HepG2 (cell line): ENCODE data around the gene ATG7. TPM values are rescaled to one million over a fixed set of nuclear protein-coding genes. Genes with fewer than 3 reads are reported as not detected.

ENCODE experiments used
- ATAC-seq: fragments of 200-7000 bp; cut with Tn5 transposase; 3 replicates; pipeline ENCODE4 v1.9.1; 2020; ENCODE audit warnings: mild to moderate bottlenecking, moderate library complexity
- BruUV-seq: library from RNA; stranded (reverse); fragments of 400-500 nt; replicated peaks from 2 replicates; lab custom pipeline; 2021; lab: Mats Ljungman, UMichigan
- CTCF ChIA-PET: fragments of 300-600 bp; formaldehyde crosslinking; extraction: SDS; loops from one replicate; lab custom pipeline; 2021; ENCODE audit warnings: low total read pairs, inconsistent platforms, low intra/inter-chr PET ratio; lab: Yijun Ruan, JAX
- POLR2A ChIA-PET: fragments of 350-600 bp; sonication (Branson Sonifier 250); formaldehyde crosslinking; loops from one replicate; lab custom pipeline; 2020; ENCODE audit warnings: antibody characterized with exemption, inconsistent platforms; lab: Yijun Ruan, JAX
- DNase-seq: peaks from one replicate; pipeline ENCODE4 v3.0.0-alpha.2; 2015; ENCODE audit warnings: low spot score
- FAIRE-seq: peaks from 3 replicates; lab custom pipeline; 2011; peaks lifted over from hg19 to GRCh38; lab: Jason Lieb, UNC
- H2AFZ ChIP-seq: one replicate; pipeline ENCODE4 v1.6.1; 2011; ENCODE audit warnings: low read length, inconsistent platforms
- H3K27ac ChIP-seq: fragments of 300-600 bp; 3 replicates; pipeline ENCODE4 v1.8.0; 2011; ENCODE audit warnings: mixed run types, mild to moderate bottlenecking, mixed read lengths, low read length, inconsistent platforms; ENCODE audit not compliant: insufficient read depth; ENCODE audit errors: extremely low read length
- H3K27me3 ChIP-seq, 2 experiments: fragments of 200-600 bp in 1 of 2; 2 replicates in 1 of 2; 3 replicates in 1 of 2; pipeline versions ENCODE4 v1.6.0 to v1.8.0; 2011; ENCODE audit warnings: low read length in 2 of 2, mild to moderate bottlenecking in 2 of 2, moderate library complexity in 2 of 2, inconsistent platforms in 1 of 2; ENCODE audit not compliant: insufficient read depth in 2 of 2, control insufficient read depth in 1 of 2
- H3K36me3 ChIP-seq, 2 experiments: fragments of 200-600 bp in 1 of 2; replicated peaks in 1 of 2; 2 replicates in 1 of 2; 3 replicates in 1 of 2; pipeline versions ENCODE4 v1.5.1 to v1.8.0; 2011; ENCODE audit warnings: low read length in 2 of 2, inconsistent platforms in 1 of 2; ENCODE audit not compliant: insufficient read depth in 2 of 2, control insufficient read depth in 1 of 2
- H3K4me1 ChIP-seq: 2 replicates; pipeline ENCODE4 v1.5.1; 2012; ENCODE audit warnings: low read length, inconsistent platforms; ENCODE audit not compliant: insufficient read depth
- H3K4me2 ChIP-seq: 2 replicates; pipeline ENCODE4 v1.6.0; 2011; ENCODE audit warnings: low read depth, low read length, inconsistent platforms
- H3K4me3 ChIP-seq, 3 experiments: fragments of 200-600 bp in 1 of 3; sonication (generic), shearing (Covaris generic) in 1 of 3; replicated peaks in 1 of 3; 2 replicates each; pipeline ENCODE4 v1.5.1; 2011 to 2016; ENCODE audit warnings: low read length in 3 of 3, inconsistent platforms in 2 of 3, low read depth in 2 of 3, mild to moderate bottlenecking in 2 of 3, control low read depth in 1 of 3, mixed read lengths in 1 of 3; ENCODE audit not compliant: insufficient read depth in 1 of 3
- H3K79me2 ChIP-seq: one replicate; pipeline ENCODE4 v1.6.1; 2011; ENCODE audit warnings: low read length, inconsistent platforms; ENCODE audit not compliant: insufficient read depth
- H3K9ac ChIP-seq: 2 replicates; pipeline ENCODE4 v1.6.0; 2011; ENCODE audit warnings: mild to moderate bottlenecking, low read depth, low read length, inconsistent platforms; ENCODE audit not compliant: insufficient read depth
- H3K9me3 ChIP-seq: 2 replicates; pipeline ENCODE4 v1.5.1; 2012; ENCODE audit warnings: mild to moderate bottlenecking, low read length
- H4K20me1 ChIP-seq: 2 replicates; pipeline ENCODE4 v1.6.0; 2011; ENCODE audit warnings: inconsistent platforms, mild to moderate bottlenecking, low read length, moderate library complexity; ENCODE audit not compliant: insufficient read depth
- ARID3A ChIP-seq: IDR thresholded peaks from 2 replicates; pipeline ENCODE4 v1.6.1; 2012; ENCODE audit warnings: low read depth, low read length, improper control_type of control experiment
- CAMTA2 ChIP-seq: sonication (generic); formaldehyde crosslinking; IDR thresholded peaks from 2 replicates; pipeline ENCODE4 v1.4.0; 2020; ENCODE audit warnings: mild to moderate bottlenecking, missing genetic modification reagents, borderline replicate concordance
- ERF ChIP-seq: IDR thresholded peaks from 2 replicates; pipeline ENCODE4 v1.6.1; 2018; ENCODE audit warnings: missing biosample characterization, missing genetic modification reagents
- MEF2D ChIP-seq: sonication (generic); formaldehyde crosslinking; IDR thresholded peaks from 2 replicates; pipeline ENCODE4 v1.5.1; 2020; ENCODE audit warnings: mild to moderate bottlenecking, missing genetic modification reagents
- NFE2L2 ChIP-seq: fragments of 150-350 bp; IDR thresholded peaks from 2 replicates; pipeline ENCODE4 v1.6.1; 2014; ENCODE audit warnings: low read length
- NR2F2 ChIP-seq: IDR thresholded peaks from 2 replicates; pipeline ENCODE4 v1.6.1; 2012; ENCODE audit warnings: low read depth, inconsistent platforms, borderline replicate concordance
- PAXIP1 ChIP-seq: sonication (generic); formaldehyde crosslinking; conservative IDR thresholded peaks from 2 replicates; pipeline ENCODE4 v1.4.0; 2020; ENCODE audit warnings: mild to moderate bottlenecking, missing genetic modification reagents, moderate library complexity
- PHF8 ChIP-seq: sonication (generic); formaldehyde crosslinking; IDR thresholded peaks from 2 replicates; pipeline ENCODE4 v1.5.0; 2020; ENCODE audit warnings: missing genetic modification reagents
- YEATS2 ChIP-seq: sonication (generic); formaldehyde crosslinking; IDR thresholded peaks from 2 replicates; pipeline ENCODE4 v1.4.0; 2020; ENCODE audit warnings: missing genetic modification reagents, borderline replicate concordance
- ZKSCAN1 ChIP-seq: fragments of 150-350 bp; IDR thresholded peaks from 2 replicates; pipeline ENCODE4 v1.6.1; 2014; ENCODE audit warnings: low read length
- ZNF124 ChIP-seq: sonication (generic); formaldehyde crosslinking; IDR thresholded peaks from 2 replicates; pipeline ENCODE4 v1.4.0; 2020; ENCODE audit warnings: missing genetic modification reagents
- ZNF20 ChIP-seq: sonication (generic); formaldehyde crosslinking; IDR thresholded peaks from 2 replicates; pipeline ENCODE4 v1.4.0; 2020; ENCODE audit warnings: mild to moderate bottlenecking, moderate library complexity, missing genetic modification reagents
- ZNF3 ChIP-seq: IDR thresholded peaks from 2 replicates; pipeline ENCODE4 v1.7.0; 2017; ENCODE audit warnings: inconsistent platforms
- ZNF563 ChIP-seq: sonication (generic); formaldehyde crosslinking; IDR thresholded peaks from 2 replicates; pipeline ENCODE4 v1.8.0; 2022; ENCODE audit warnings: mild to moderate bottlenecking, moderate library complexity, missing genetic modification reagents
- ZNF766 ChIP-seq: sonication (generic); formaldehyde crosslinking; IDR thresholded peaks from 2 replicates; pipeline ENCODE4 v1.5.0; 2020; ENCODE audit warnings: missing genetic modification reagents, borderline replicate concordance
- ZNF83 ChIP-seq: sonication (generic); formaldehyde crosslinking; IDR thresholded peaks from 2 replicates; pipeline ENCODE4 v1.4.0; 2020; ENCODE audit warnings: missing genetic modification reagents, mild to moderate bottlenecking, borderline replicate concordance
- WGBS: methylation state at CpG from one replicate; pipeline ENCODE4 v1.1.6; 2017; ENCODE audit warnings: low lambda C conversion rate; 5-methylcytosine and 5-hydroxymethylcytosine counted together
- in situ Hi-C: cut with HindIII; loops from 2 replicates; pipeline ENCODE4 v1.10.0; 2017; ENCODE audit warnings: low pct_unique_long_range_greater_than_20kb; ENCODE audit not compliant: extremely low pct_ligation_motif_present
- intact Hi-C: fragments of 100-400 bp; cut with micrococcal nuclease; formaldehyde crosslinking; loops from one replicate; pipeline ENCODE4 v1.10.0; 2022; ENCODE audit not compliant: unreplicated experiment
- polyA plus RNA-seq, 8 experiments: library from polyadenylated mRNA; depleted of rRNA in 3 of 8; stranded (reverse) in 7 of 8; unstranded in 1 of 8; fragments of >200 nt; fragmentation: Illumina TruSeq in 4 of 8; extraction: Trizol in 4 of 8; gene quantifications; 2 replicates each; pipeline versions ENCODE4 v1.2.1 to v1.2.3, GENCODE V29; 2011 to 2016; ENCODE audit warnings: low read depth in 4 of 8, missing spikeins in 1 of 8, mixed read lengths in 1 of 8; ENCODE audit not compliant: insufficient read depth in 1 of 8
- total RNA-seq, 5 experiments: library from RNA; depleted of rRNA; stranded (reverse); fragments of >200 nt; fragmentation: Illumina TruSeq; extraction: Trizol; gene quantifications; 2 replicates each; pipeline ENCODE4 v1.2.3, GENCODE V29; 2016; ENCODE audit warnings: low read depth in 1 of 5

ATG7 gene
- total and polyA plus RNA-seq, 2 of the 13 experiments (the other 11 are each of a cell fraction or from before 2014, with no cell fraction given): 7.8 to 22.1 TPM

- H3K27me3 ChIP-seq: no peaks in the 10 kb centered on the region; a peak in 1 of 5 replicates
- no peak overlapping the region for H3K4me2 ChIP-seq
- no peak for FAIRE-seq
- in situ Hi-C loops (no loop called here), intact Hi-C loops (no loop called here)
- no peak overlapping the region for H3K9ac ChIP-seq
- H3K79me2 ChIP-seq: no peaks in the 10 kb centered on the region
- TF ChIP-seq ZNF766: no peak
- no peak for TF ChIP-seq ERF (CRISPR knock-in tag)
- TF ChIP-seq ARID3A: no peak
- no peak for TF ChIP-seq ZNF83
- no peak for TF ChIP-seq NFE2L2
- TF ChIP-seq YEATS2 (CRISPR knock-in tag): no peak
- no peak for TF ChIP-seq ZKSCAN1
- no peak for TF ChIP-seq NR2F2
- TF ChIP-seq ZNF563 (CRISPR knock-in tag): no peak
- TF ChIP-seq CAMTA2 (CRISPR knock-in tag): no peak
- no peak for TF ChIP-seq ZNF3
- TF ChIP-seq PHF8 (CRISPR knock-in tag): no peak
- TF ChIP-seq ZNF124: no peak
- no peak for TF ChIP-seq MEF2D (CRISPR knock-in tag)
- no peak for TF ChIP-seq ZNF20 (CRISPR knock-in tag)
- no peak for TF ChIP-seq PAXIP1 (CRISPR knock-in tag)
- no peak for DNase-seq
- no TSS peak for BruUV-seq
- H2AFZ ChIP-seq: no peak overlapping the region
- H3K4me3 ChIP-seq: no peak overlapping the region
- no peak overlapping the region for H3K27ac ChIP-seq
- WGBS: 100% methylated on average over 1 of the region's 1 CpG
- ChIA-PET CTCF (no interaction called here), POLR2A (no interaction called here)
- no peak for ATAC-seq
- no peaks in the 10 kb centered on the region for H4K20me1 ChIP-seq
- H3K36me3 ChIP-seq: no peaks in the 10 kb centered on the region
- H3K9me3 ChIP-seq: no peaks in the 10 kb centered on the region
- H3K4me1 ChIP-seq: no peaks in the 10 kb centered on the region
Observed at GRCh38 chr3:11422291-11422690, 150.1 kb downstream of the ATG7 start.
